Pons (tissue), 1 donor: ENCODE results near the gene ZCCHC7.
"Not testable (repeated sequence)": the region's sequence is repeated elsewhere in the genome, so short reads cannot be mapped to it uniquely, and the experiment has no call there.

Source experiments
- DNase-seq: peaks from one replicate; pipeline ENCODE4 v3.0.0-alpha.2; 2016; ENCODE audit warnings: low spot score

ZCCHC7 gene

GRCh38 chr9:37255187-37255586, 134.8 kb downstream of the ZCCHC7 start:
- no peak for DNase-seq

GRCh38 chr9:37255944-37256862, 135.8 kb downstream of the ZCCHC7 start:
- DNase-seq = no peak

GRCh38 chr9:37259951-37260350, 139.6 kb downstream of the ZCCHC7 start:
- no peak for DNase-seq

- peak; percentile 59 for DNase-seq
Measured at GRCh38 chr9:37262410-37262809, 142.0 kb downstream of the ZCCHC7 start.

- no peak for DNase-seq
Measured at GRCh38 chr9:37264539-37264938, 144.2 kb downstream of the ZCCHC7 start.

- no peak for DNase-seq
Measured at GRCh38 chr9:37266630-37267029, 146.3 kb downstream of the ZCCHC7 start.

- no peak for DNase-seq
Measured at GRCh38 chr9:37269221-37269620, 148.8 kb downstream of the ZCCHC7 start.

GRCh38 chr9:37271679-37272078, 151.3 kb downstream of the ZCCHC7 start:
- DNase-seq = no peak

GRCh38 chr9:37273595-37273994, 153.2 kb downstream of the ZCCHC7 start:
- DNase-seq = no peak

GRCh38 chr9:37281541-37281940, 161.2 kb downstream of the ZCCHC7 start:
- no peak for DNase-seq

- no peak for DNase-seq
Measured at GRCh38 chr9:37283730-37284325, 163.5 kb downstream of the ZCCHC7 start.

- no peak for DNase-seq
Measured at GRCh38 chr9:37284636-37285035, 164.3 kb downstream of the ZCCHC7 start.

- no peak for DNase-seq
Measured at GRCh38 chr9:37286530-37287175, 166.3 kb downstream of the ZCCHC7 start.

- no peak for DNase-seq
Measured at GRCh38 chr9:37287317-37287716, 166.9 kb downstream of the ZCCHC7 start.

- no peak for DNase-seq
Measured at GRCh38 chr9:37289631-37290030, 169.3 kb downstream of the ZCCHC7 start.

GRCh38 chr9:37290366-37290939, 170.1 kb downstream of the ZCCHC7 start:
- no peak for DNase-seq

GRCh38 chr9:37290940-37291485, 170.6 kb downstream of the ZCCHC7 start:
- no peak for DNase-seq

- DNase-seq = not testable (repeated sequence)
Measured at GRCh38 chr9:37291612-37292238, 171.4 kb downstream of the ZCCHC7 start.

- no peak for DNase-seq
Measured at GRCh38 chr9:37292896-37293295, 172.5 kb downstream of the ZCCHC7 start.

- no peak for DNase-seq
Measured at GRCh38 chr9:37293664-37294524, 173.5 kb downstream of the ZCCHC7 start.

- no peak for DNase-seq
Measured at GRCh38 chr9:37295178-37295577, 174.8 kb downstream of the ZCCHC7 start.
